ENCODE data around the gene DDB1. TPM values are rescaled to one million over a fixed set of nuclear protein-coding genes. Genes with fewer than 3 reads are reported as not detected.

DDB1 gene
- total RNA-seq, 1 donor: 330 TPM

DNA sequence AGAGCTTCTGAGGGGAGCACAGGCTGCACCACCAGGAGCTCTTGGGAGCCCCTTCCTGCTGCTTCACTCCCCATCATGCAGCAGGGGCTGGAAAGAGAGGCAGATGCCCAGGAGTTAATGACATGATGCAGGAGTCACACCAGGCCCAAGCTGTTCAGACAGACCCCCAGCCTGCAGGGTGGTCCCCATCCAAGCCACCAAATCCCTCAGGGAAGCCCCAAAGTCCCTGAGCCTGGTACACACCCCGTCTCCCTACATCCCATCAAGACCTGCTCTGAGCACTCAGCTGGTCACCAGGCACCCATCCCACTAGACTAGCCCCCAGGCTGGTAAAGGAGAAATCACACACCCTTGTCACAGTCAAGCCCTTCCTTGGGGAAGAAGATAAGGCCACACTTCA, 17.4 kb upstream of the DDB1 start:
- no peak for TF ChIP-seq CTCF (IDR thresholded peaks at IDR 0.05; ENCODE audit: extremely low read depth, low read depth, low read length)
- no peaks in the 10 kb centered on the region for H3K27me3 ChIP-seq (ENCODE audit: insufficient read depth, low read length)
- H3K9me3 ChIP-seq (ENCODE audit: low read depth, low read length): no peaks in the 10 kb centered on the region
- H3K36me3 ChIP-seq (ENCODE audit: insufficient read depth, low read length): peaks cover 69% of the 10 kb centered on the region
- H2AFZ ChIP-seq (ENCODE audit: low read length): no peak overlapping the region
- peaks cover 10% of the 10 kb centered on the region for H4K20me1 ChIP-seq (ENCODE audit: insufficient read depth, low read length)
- no peak overlapping the region for H3K27ac ChIP-seq (ENCODE audit: low read depth, low read length)
- no peaks in the 10 kb centered on the region for H3K79me2 ChIP-seq (ENCODE audit: insufficient read depth, low read length)
- H3K4me2 ChIP-seq (ENCODE audit: insufficient read depth, low read length): no peak overlapping the region
- no peaks in the 10 kb centered on the region for H3K4me1 ChIP-seq (ENCODE audit: insufficient read depth, low read length)
- H3K4me3 ChIP-seq (ENCODE audit: insufficient read depth, low read length): no peak overlapping the region
- DNase-seq (ENCODE audit: insufficient read length, low spot score, missing footprints): peak; percentile 3

- Histone ChIP-seq H3K36me3 (ENCODE audit: insufficient read depth, low read length) (peaks cover 65% of the 10 kb centered on the region), H3K79me2 (ENCODE audit: insufficient read depth, low read length) (no peaks in the 10 kb centered on the region), H3K27ac (ENCODE audit: low read depth, low read length) (no peak overlapping the region), H3K4me1 (ENCODE audit: insufficient read depth, low read length) (no peaks in the 10 kb centered on the region), H3K4me2 (ENCODE audit: insufficient read depth, low read length) (no peak overlapping the region), H3K4me3 (ENCODE audit: insufficient read depth, low read length) (no peak overlapping the region), H4K20me1 (ENCODE audit: insufficient read depth, low read length) (peaks cover 10% of the 10 kb centered on the region), H3K9me3 (ENCODE audit: low read depth, low read length) (no peaks in the 10 kb centered on the region), H3K27me3 (ENCODE audit: insufficient read depth, low read length) (no peaks in the 10 kb centered on the region), H2AFZ (ENCODE audit: low read length) (no peak overlapping the region)
- TF ChIP-seq CTCF (IDR thresholded peaks at IDR 0.05; ENCODE audit: extremely low read depth, low read depth, low read length): no peak
- no peak for DNase-seq (ENCODE audit: insufficient read length, low spot score, missing footprints)
These were observed 17.0 kb upstream of the DDB1 start for GRCh38 chr11:61349916-61350315.

DNA sequence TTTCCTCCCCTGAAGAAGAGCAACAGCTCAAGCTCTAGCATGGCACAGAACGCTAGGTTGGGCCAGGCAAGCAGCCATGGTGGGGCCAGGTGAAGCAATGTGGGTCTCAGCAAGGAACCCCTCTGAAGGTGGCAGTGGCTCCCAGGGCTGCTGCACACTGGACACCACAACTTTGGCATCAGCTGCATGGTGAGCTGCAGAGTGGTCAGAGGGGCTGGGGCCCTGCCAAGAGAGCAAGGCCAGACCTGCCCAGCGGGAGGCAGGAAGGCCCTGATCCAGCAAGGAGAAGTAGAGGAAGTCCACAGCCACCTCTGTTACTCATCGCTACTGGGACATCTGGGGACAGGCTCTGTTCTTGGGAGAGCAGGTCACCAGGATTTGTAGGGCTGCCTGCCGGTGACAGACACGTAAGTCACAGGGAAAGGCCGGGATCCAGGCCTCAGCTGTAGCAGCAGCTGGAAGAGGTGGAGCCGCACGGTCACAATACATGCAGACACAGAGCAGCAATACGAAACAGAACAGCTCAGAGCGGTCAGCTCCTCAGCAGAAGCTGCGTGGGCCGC, 16.4 kb upstream of the DDB1 start:
- Histone ChIP-seq H4K20me1 (ENCODE audit: insufficient read depth, low read length) (peaks cover 10% of the 10 kb centered on the region), H3K79me2 (ENCODE audit: insufficient read depth, low read length) (no peaks in the 10 kb centered on the region), H3K36me3 (ENCODE audit: insufficient read depth, low read length) (peaks cover 60% of the 10 kb centered on the region), H2AFZ (ENCODE audit: low read length) (no peak overlapping the region), H3K27ac (ENCODE audit: low read depth, low read length) (peak overlapping the region; percentile 24), H3K27me3 (ENCODE audit: insufficient read depth, low read length) (no peaks in the 10 kb centered on the region), H3K4me3 (ENCODE audit: insufficient read depth, low read length) (no peak overlapping the region), H3K4me1 (ENCODE audit: insufficient read depth, low read length) (no peaks in the 10 kb centered on the region), H3K9me3 (ENCODE audit: low read depth, low read length) (no peaks in the 10 kb centered on the region), H3K4me2 (ENCODE audit: insufficient read depth, low read length) (no peak overlapping the region)
- no peak for TF ChIP-seq CTCF (IDR thresholded peaks at IDR 0.05; ENCODE audit: extremely low read depth, low read depth, low read length)
- DNase-seq (ENCODE audit: insufficient read length, low spot score, missing footprints): peak; percentile 75

DNA sequence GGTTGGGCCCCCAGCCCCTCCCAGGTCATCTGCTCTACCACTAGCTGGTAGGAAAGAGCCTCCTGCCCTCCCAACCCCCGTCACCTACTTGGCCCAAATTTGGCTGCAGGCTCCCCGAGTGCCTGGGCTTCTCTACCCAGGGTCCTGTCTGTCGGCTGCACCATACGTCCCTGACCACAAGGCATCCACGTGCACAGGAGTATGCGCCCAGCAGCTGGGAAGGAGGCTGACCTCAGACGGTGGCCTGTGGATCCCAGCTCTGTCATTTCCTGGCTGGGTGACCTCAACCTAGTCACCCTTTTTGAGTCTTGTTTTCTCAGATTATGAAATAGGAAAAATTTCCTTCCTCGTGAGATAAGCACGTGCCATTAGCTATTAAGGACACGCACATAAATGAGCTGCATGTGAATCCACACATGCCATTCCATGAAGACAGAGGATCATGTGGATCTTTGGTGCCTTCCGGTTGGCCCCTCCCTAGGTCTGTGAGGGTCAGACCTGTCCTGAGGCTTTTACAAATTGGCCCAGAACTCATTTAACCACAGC, 15.1 kb upstream of the DDB1 start:
- no peak overlapping the region for H3K4me2 ChIP-seq (ENCODE audit: insufficient read depth, low read length)
- H3K27me3 ChIP-seq (ENCODE audit: insufficient read depth, low read length): no peaks in the 10 kb centered on the region
- H4K20me1 ChIP-seq (ENCODE audit: insufficient read depth, low read length): no peaks in the 10 kb centered on the region
- H3K4me3 ChIP-seq (ENCODE audit: insufficient read depth, low read length): no peak overlapping the region
- peaks cover 48% of the 10 kb centered on the region for H3K36me3 ChIP-seq (ENCODE audit: insufficient read depth, low read length)
- peak overlapping the region; percentile 24 for H3K27ac ChIP-seq (ENCODE audit: low read depth, low read length)
- DNase-seq (ENCODE audit: insufficient read length, low spot score, missing footprints): peak; percentile 89
- TF ChIP-seq CTCF (IDR thresholded peaks at IDR 0.05; ENCODE audit: extremely low read depth, low read depth, low read length): no peak
- no peak overlapping the region for H2AFZ ChIP-seq (ENCODE audit: low read length)
- no peaks in the 10 kb centered on the region for H3K9me3 ChIP-seq (ENCODE audit: low read depth, low read length)
- no peaks in the 10 kb centered on the region for H3K79me2 ChIP-seq (ENCODE audit: insufficient read depth, low read length)
- H3K4me1 ChIP-seq (ENCODE audit: insufficient read depth, low read length): no peaks in the 10 kb centered on the region

Measured in osteoblast (primary cell).